H1 (cell line): ENCODE measurements around the gene BIN1. TPM values are rescaled to one million over a fixed set of nuclear protein-coding genes. Genes with fewer than 3 reads are reported as not detected.

Experiments used
- ASH2L ChIP-seq: fragments of 200-600, 300-600 bp; sonication (generic); IDR thresholded peaks from one replicate; pipeline ENCODE4 v1.7.1; 2017; ENCODE audit warnings: low read length
- ATF3 ChIP-seq: IDR thresholded peaks from 2 replicates; pipeline ENCODE4 v1.6.1; 2011; ENCODE audit warnings: low read depth, mild to moderate bottlenecking, low read length; ENCODE audit not compliant: insufficient read depth
- BACH1 ChIP-seq: IDR thresholded peaks from 2 replicates; pipeline ENCODE4 v1.6.1; 2012; ENCODE audit warnings: low read length, improper control_type of control experiment
- CHD1 ChIP-seq: IDR thresholded peaks from 2 replicates; pipeline ENCODE4 v1.6.1; 2012; ENCODE audit warnings: low read depth, low read length, improper control_type of control experiment
- EZH2 ChIP-seq: fragments of 200-600 bp; sonication (generic); IDR thresholded peaks from 2 replicates; pipeline ENCODE4 v1.7.1; 2012; ENCODE audit warnings: low read depth, mild to moderate bottlenecking, moderate library complexity, low read length, inconsistent platforms; ENCODE audit not compliant: severe bottlenecking
- TAF1 ChIP-seq: IDR thresholded peaks from 2 replicates; pipeline ENCODE4 v1.6.1; 2011; ENCODE audit warnings: mild to moderate bottlenecking, low read depth, low read length
- polyA plus RNA-seq, 7 experiments: library from polyadenylated mRNA; depleted of rRNA in 3 of 7; stranded (reverse) in 5 of 7; unstranded in 2 of 7; fragments of >200 nt in 5 of 7; fragments of 200-250 nt in 2 of 7; gene quantifications; 1 replicate in 5 of 7; 2 replicates in 1 of 7; 4 replicates in 1 of 7; pipeline versions ENCODE4 v1.2.1 to v1.2.3, GENCODE V29; 2011 to 2013; ENCODE audit warnings: missing spikeins in 2 of 7, mixed read lengths in 2 of 7
- total RNA-seq: library from RNA; stranded (reverse); fragmentation: NEBNext Ultra II Directional; extraction: Animal tissue kit (Norgen Biotek cat#: 25700); gene quantifications from 2 replicates; pipeline ENCODE4 v1.2.1, GENCODE V29; 2021
- TF ChIP-seq, protein P1 (sequence below): IDR thresholded peaks from 2 replicates; pipeline ENCODE4 v1.6.1; 2012; ENCODE audit warnings: inconsistent platforms

The BIN1 gene
- total and polyA plus RNA-seq, 2 of the 8 experiments (the other 6 are each of a cell fraction or from before 2014, with no cell fraction given): 23.6 to 35.6 TPM

DNA sequence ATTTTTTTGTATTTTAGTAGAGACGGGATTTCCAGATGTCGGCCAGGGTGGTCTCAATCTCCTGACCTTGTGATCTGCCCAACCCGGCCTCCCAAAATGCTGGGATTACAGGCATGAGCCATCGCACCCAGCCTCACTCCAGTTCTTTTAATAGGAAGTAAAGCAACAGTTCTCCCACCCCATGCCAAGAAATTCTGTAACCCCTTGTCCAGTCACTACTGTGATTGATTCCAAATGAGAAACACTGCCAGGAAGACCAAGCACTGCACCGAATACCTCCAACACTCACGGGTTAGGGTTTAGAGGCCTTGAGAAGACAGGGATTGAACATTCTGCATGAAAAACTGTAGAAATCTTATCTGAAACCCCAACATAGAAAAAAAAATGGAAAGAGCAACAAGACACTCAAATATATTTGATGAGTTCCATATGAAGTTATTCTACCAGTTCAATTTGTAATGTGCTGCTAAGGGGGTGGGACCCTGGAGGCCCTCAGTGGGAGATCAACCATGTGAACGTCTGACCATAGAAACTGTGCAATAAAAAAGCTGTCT lies 48.2 kb upstream of the BIN1 start (continued):
- TF ChIP-seq ASH2L: no peak
- TF ChIP-seq CHD1: no peak
- TF ChIP-seq, protein P1, sequence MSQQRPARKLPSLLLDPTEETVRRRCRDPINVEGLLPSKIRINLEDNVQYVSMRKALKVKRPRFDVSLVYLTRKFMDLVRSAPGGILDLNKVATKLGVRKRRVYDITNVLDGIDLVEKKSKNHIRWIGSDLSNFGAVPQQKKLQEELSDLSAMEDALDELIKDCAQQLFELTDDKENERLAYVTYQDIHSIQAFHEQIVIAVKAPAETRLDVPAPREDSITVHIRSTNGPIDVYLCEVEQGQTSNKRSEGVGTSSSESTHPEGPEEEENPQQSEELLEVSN: no peak
- no peak for TF ChIP-seq TAF1
- TF ChIP-seq EZH2: no peak
- TF ChIP-seq BACH1: no peak
- no peak for TF ChIP-seq ATF3
